CD4-positive, alpha-beta T cell (primary cell): ENCODE measurements around the gene APBA2. TPM values are rescaled to one million over a fixed set of nuclear protein-coding genes. Genes with fewer than 3 reads are reported as not detected.

ENCODE experiments used
- ATAC-seq: fragments of 200-7000 bp; cut with Tn5 transposase; one replicate; pipeline ENCODE4 v1.10.0; 2022; ENCODE audit warnings: mild to moderate bottlenecking; ENCODE audit not compliant: poor library complexity
- CTCF ChIA-PET: fragments of 350-600 bp; sonication (Branson Sonifier 250); formaldehyde crosslinking; loops from one replicate; lab custom pipeline; 2021; ENCODE audit warnings: antibody characterized with exemption, inconsistent platforms; lab: Charles Lee
- POLR2A ChIA-PET: fragments of 350-600 bp; sonication (Branson Sonifier 250); formaldehyde crosslinking; loops from one replicate; lab custom pipeline; 2021; ENCODE audit warnings: antibody characterized with exemption, inconsistent platforms; lab: Charles Lee
- DNase-seq, 14 experiments: peaks; one replicate each; pipeline ENCODE4 v3.0.0-alpha.2; 2013 to 2020; ENCODE audit warnings: mixed read lengths in 2 of 14
- H3K27ac ChIP-seq, 2 donors: one replicate each; pipeline versions ENCODE4 v1.5.1 to v1.7.0; 2013; ENCODE audit warnings: low read length in 2 of 2, low read depth in 1 of 2, mild to moderate bottlenecking in 1 of 2
- H3K27me3 ChIP-seq, 2 experiments: 1 replicate in 1 of 2; 2 replicates in 1 of 2; pipeline versions ENCODE4 v1.6.1 to v1.7.0; 2013; ENCODE audit warnings: low read length in 2 of 2, control low read depth in 1 of 2, mild to moderate bottlenecking in 1 of 2, moderate library complexity in 1 of 2; ENCODE audit not compliant: insufficient read depth in 2 of 2, control insufficient read depth in 1 of 2
- H3K36me3 ChIP-seq: one replicate; pipeline ENCODE4 v1.6.1; 2013; ENCODE audit warnings: low read length, control low read depth; ENCODE audit not compliant: insufficient read depth
- H3K4me1 ChIP-seq: one replicate; pipeline ENCODE4 v1.6.1; 2013; ENCODE audit warnings: low read length, control low read depth; ENCODE audit not compliant: insufficient read depth
- H3K4me3 ChIP-seq: one replicate; pipeline ENCODE4 v1.5.1; 2013; ENCODE audit warnings: mild to moderate bottlenecking, low read length, moderate library complexity
- H3K9me3 ChIP-seq, 2 experiments: 1 replicate in 1 of 2; 2 replicates in 1 of 2; pipeline versions ENCODE4 v1.6.1 to v1.7.0; 2013; ENCODE audit warnings: low read length in 2 of 2, mild to moderate bottlenecking in 2 of 2, control low read depth in 1 of 2, moderate library complexity in 1 of 2; ENCODE audit not compliant: control insufficient read depth in 1 of 2, insufficient read depth in 1 of 2
- H3K27ac Mint-ChIP-seq: one replicate; pipeline ENCODE4 v1.8.0; 2020; ENCODE audit warnings: mixed read lengths
- H3K27me3 Mint-ChIP-seq: one replicate; pipeline ENCODE4 v1.8.0; 2021; ENCODE audit warnings: mixed read lengths
- H3K36me3 Mint-ChIP-seq: one replicate; pipeline ENCODE4 v1.8.0; 2021; ENCODE audit warnings: low read depth, mixed read lengths
- H3K4me1 Mint-ChIP-seq: one replicate; pipeline ENCODE4 v1.8.0; 2021; ENCODE audit warnings: low read depth, mixed read lengths
- H3K4me3 Mint-ChIP-seq: one replicate; pipeline ENCODE4 v1.8.0; 2020; ENCODE audit warnings: mild to moderate bottlenecking, mixed read lengths
- H3K9me3 Mint-ChIP-seq: one replicate; pipeline ENCODE4 v1.8.0; 2020; ENCODE audit warnings: mixed read lengths
- intact Hi-C, 2 experiments: fragments of 100-400 bp; cut with DNase I in 1 of 2; cut with micrococcal nuclease in 1 of 2; formaldehyde crosslinking; loops; one replicate each; pipeline versions ENCODE4 v1.15.1 to v1.9.0; 2023 to 2025; cut with DNase I, micrococcal nuclease
- total RNA-seq, 174 experiments: library from RNA in 2 of 174; stranded (reverse) in 2 of 174; gene quantifications; one replicate each; pipeline ENCODE4 v1.2.3 and lab custom pipeline; 2021 to 2026
- TF ChIP-seq, protein P1 (sequence below): fragments of 200-600 bp; IDR thresholded peaks from one replicate; pipeline ENCODE4 v1.8.0; 2022; ENCODE audit warnings: antibody characterized with exemption, mild to moderate bottlenecking

The APBA2 gene
- total RNA-seq, 2 experiments from 2014 or later = 123 to 126 TPM

DNA sequence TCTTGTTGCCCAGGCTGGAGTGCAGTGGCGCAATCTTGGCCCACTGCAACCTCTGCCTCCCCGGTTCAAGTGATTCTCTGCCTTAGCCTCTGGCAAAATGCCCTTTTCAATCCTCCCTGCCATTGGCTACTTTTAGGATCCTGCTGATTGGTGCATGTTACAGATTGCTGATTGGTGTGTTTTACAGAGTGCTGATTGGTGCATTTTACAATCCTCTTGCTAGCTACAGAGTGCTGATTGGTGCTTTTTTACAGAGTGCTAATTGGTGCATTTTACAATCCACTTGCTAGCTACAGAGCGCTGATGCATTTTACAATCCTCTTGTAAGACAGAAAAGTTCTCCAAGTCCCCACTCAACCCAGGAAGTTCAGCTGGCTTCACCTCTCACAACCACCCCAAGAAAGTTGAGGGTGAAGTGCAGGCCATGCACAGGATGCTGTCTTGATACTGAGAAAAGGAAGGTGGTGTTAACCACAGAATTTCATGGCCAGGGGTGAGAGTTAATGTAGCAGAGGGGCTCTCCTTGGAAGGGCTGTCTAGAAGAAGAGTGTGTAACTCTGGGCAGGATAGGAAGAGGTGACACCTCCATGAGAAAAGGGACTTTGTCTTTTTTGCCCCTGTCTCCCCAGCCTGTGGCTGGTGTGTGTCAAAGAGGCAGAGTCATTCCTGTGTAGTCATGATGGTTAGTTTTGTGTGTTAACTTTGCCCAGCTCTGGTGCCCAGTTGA is 145.9 kb downstream of the APBA2 start:
- TF ChIP-seq, protein P1, sequence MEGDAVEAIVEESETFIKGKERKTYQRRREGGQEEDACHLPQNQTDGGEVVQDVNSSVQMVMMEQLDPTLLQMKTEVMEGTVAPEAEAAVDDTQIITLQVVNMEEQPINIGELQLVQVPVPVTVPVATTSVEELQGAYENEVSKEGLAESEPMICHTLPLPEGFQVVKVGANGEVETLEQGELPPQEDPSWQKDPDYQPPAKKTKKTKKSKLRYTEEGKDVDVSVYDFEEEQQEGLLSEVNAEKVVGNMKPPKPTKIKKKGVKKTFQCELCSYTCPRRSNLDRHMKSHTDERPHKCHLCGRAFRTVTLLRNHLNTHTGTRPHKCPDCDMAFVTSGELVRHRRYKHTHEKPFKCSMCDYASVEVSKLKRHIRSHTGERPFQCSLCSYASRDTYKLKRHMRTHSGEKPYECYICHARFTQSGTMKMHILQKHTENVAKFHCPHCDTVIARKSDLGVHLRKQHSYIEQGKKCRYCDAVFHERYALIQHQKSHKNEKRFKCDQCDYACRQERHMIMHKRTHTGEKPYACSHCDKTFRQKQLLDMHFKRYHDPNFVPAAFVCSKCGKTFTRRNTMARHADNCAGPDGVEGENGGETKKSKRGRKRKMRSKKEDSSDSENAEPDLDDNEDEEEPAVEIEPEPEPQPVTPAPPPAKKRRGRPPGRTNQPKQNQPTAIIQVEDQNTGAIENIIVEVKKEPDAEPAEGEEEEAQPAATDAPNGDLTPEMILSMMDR = no peak
- ChIA-PET POLR2A (no interaction called here), CTCF (no interaction called here)
- Mint-ChIP-seq H3K4me1 (peaks cover 64% of the 10 kb centered on the region), H3K27me3 (no peaks in the 10 kb centered on the region), H3K9me3 (peaks cover 2% of the 10 kb centered on the region), H3K27ac (no peak overlapping the region), H3K4me3 (peak overlapping the region; percentile 2), H3K36me3 (peaks cover 19% of the 10 kb centered on the region)
- Histone ChIP-seq H3K9me3 (peaks cover 0 to 13% of the 10 kb centered on the region in 2 experiments), H3K4me3 (no peak overlapping the region), H3K36me3 (no peaks in the 10 kb centered on the region), H3K27me3 (no peaks in the 10 kb centered on the region), H3K4me1 (peaks cover 28% of the 10 kb centered on the region), H3K27ac (no peak overlapping the region)
- intact Hi-C loops = no loop called here
- ATAC-seq = no peak
- DNase-seq = peak in 1 of 14 experiments; percentile 60

DNA sequence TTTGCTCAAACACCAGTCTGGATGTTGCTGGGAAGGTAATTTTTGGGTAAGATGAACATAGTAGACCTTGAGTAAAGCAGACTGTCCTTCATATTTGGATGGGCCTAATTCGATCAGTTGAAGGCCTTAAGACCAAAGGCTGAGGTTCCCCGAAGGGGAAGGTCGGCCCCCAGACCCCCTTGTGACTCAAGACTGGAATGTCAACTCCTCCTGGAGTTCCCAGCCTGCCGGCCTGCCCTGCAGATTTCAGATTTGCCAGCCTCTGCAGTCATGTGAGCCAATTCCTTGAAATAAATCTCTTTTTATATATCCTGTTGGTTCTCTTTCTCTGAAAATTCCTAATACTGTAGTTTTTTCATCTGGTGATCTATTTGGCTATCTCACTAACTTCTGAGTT is 146.5 kb downstream of the APBA2 start:
- H3K36me3 Mint-ChIP-seq = peaks cover 19% of the 10 kb centered on the region
- H3K4me3 Mint-ChIP-seq = peak overlapping the region; percentile 2
- TF ChIP-seq, protein P1 = no peak
- no peak overlapping the region for H3K4me3 ChIP-seq
- H3K4me1 Mint-ChIP-seq = peaks cover 69% of the 10 kb centered on the region
- no peak for DNase-seq
- ChIA-PET POLR2A (no interaction called here), CTCF (no interaction called here)
- H3K27me3 Mint-ChIP-seq = no peaks in the 10 kb centered on the region
- ATAC-seq = no peak
- H3K27ac ChIP-seq = no peak overlapping the region
- peaks cover 0 to 13% of the 10 kb centered on the region in 2 experiments for H3K9me3 ChIP-seq
- intact Hi-C loops = no loop called here
- no peak overlapping the region for H3K27ac Mint-ChIP-seq
- H3K4me1 ChIP-seq = peaks cover 30% of the 10 kb centered on the region
- H3K36me3 ChIP-seq = no peaks in the 10 kb centered on the region
- H3K9me3 Mint-ChIP-seq = peaks cover 2% of the 10 kb centered on the region
- H3K27me3 ChIP-seq = no peaks in the 10 kb centered on the region

DNA sequence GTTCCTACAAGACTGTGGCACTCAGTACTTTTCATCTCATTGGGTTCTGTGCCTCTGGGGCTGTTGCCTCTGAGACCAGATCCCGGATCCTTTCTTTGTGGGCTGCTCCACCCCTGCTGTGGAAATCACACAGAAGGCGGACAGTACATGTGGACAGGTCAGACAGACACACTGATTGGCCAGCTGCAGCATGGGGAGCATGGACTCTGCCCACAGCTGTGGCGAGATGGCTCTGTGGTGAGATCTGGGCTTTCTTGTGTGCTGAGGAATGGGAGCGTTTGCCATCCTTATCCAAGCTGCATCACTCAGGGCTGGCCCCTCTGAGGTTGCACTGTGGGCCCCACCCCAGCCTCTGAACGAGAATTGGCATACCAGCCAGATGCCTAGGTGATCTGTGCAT is 147.0 kb downstream of the APBA2 start:
- intact Hi-C loops = no loop called here
- Mint-ChIP-seq H3K27ac (no peak overlapping the region), H3K9me3 (peaks cover 2% of the 10 kb centered on the region), H3K4me1 (peaks cover 74% of the 10 kb centered on the region), H3K36me3 (peaks cover 19% of the 10 kb centered on the region), H3K27me3 (no peaks in the 10 kb centered on the region), H3K4me3 (no peak overlapping the region)
- H3K4me1 ChIP-seq = peaks cover 35% of the 10 kb centered on the region
- no peaks in the 10 kb centered on the region for H3K36me3 ChIP-seq
- no peaks in the 10 kb centered on the region for H3K27me3 ChIP-seq
- POLR2A ChIA-PET = no interaction called here
- H3K9me3 ChIP-seq = peaks cover 0 to 13% of the 10 kb centered on the region in 2 experiments
- no peak overlapping the region for H3K4me3 ChIP-seq
- no peak for ATAC-seq
- H3K27ac ChIP-seq = no peak overlapping the region
- CTCF ChIA-PET = no interaction called here
- no peak for DNase-seq
- TF ChIP-seq, protein P1 = no peak
